GM19455 (cell line): Measurements from ENCODE around the gene COL8A2.

ENCODE experiments used
- ATAC-seq: cut with Tn5 transposase; IDR thresholded peaks from one replicate; pipeline ENCODE4 v1.9.1; 2021; ENCODE audit not compliant: unreplicated experiment

The COL8A2 gene

GRCh38 chr1:36115200-36115669 is 9.8 kb downstream of the COL8A2 start:
- ATAC-seq, result no peak

GRCh38 chr1:36114371-36114770 is 10.7 kb downstream of the COL8A2 start:
- ATAC-seq, result no peak

GRCh38 chr1:36112823-36113222 is 12.2 kb downstream of the COL8A2 start:
- no peak for ATAC-seq

- ATAC-seq, result no peak
Observed at GRCh38 chr1:36111151-36111550, 13.9 kb downstream of the COL8A2 start.

GRCh38 chr1:36109041-36109679 is 15.9 kb downstream of the COL8A2 start:
- no peak for ATAC-seq

GRCh38 chr1:36108314-36108713 is 16.7 kb downstream of the COL8A2 start:
- ATAC-seq, result no peak

- no peak for ATAC-seq
Observed at GRCh38 chr1:36107394-36107793, 17.6 kb downstream of the COL8A2 start.

- no peak for ATAC-seq
Observed at GRCh38 chr1:36106269-36106668, 18.8 kb downstream of the COL8A2 start.

- no peak for ATAC-seq
Observed at GRCh38 chr1:36101546-36101945, 23.5 kb downstream of the COL8A2 start.

- no peak for ATAC-seq
Observed at GRCh38 chr1:36100376-36100775, 24.6 kb downstream of the COL8A2 start.

- ATAC-seq, result no peak
Observed at GRCh38 chr1:36099681-36100341, 25.2 kb downstream of the COL8A2 start.

- ATAC-seq, result no peak
Observed at GRCh38 chr1:36098650-36099365, 26.2 kb downstream of the COL8A2 start.

GRCh38 chr1:36097693-36098585 is 27.1 kb downstream of the COL8A2 start:
- ATAC-seq, result no peak

- ATAC-seq, result no peak
Observed at GRCh38 chr1:36096500-36097432, 28.3 kb downstream of the COL8A2 start.

GRCh38 chr1:36095760-36096405 is 29.1 kb downstream of the COL8A2 start:
- no peak for ATAC-seq

- ATAC-seq, result no peak
Observed at GRCh38 chr1:36094621-36095061, 30.4 kb downstream of the COL8A2 start.

- no peak for ATAC-seq
Observed at GRCh38 chr1:36093929-36094328, 31.1 kb downstream of the COL8A2 start.

- no peak for ATAC-seq
Observed at GRCh38 chr1:36093226-36093625, 31.8 kb downstream of the COL8A2 start.

GRCh38 chr1:36092798-36093185 is 32.2 kb downstream of the COL8A2 start:
- ATAC-seq, result no peak
